Endodermal cell (in vitro differentiated cells): Measurements from ENCODE around the gene COL9A3. TPM values are rescaled to one million over a fixed set of nuclear protein-coding genes. Genes with fewer than 3 reads are reported as not detected.

Experiments used
- DNase-seq: peaks from one replicate; pipeline ENCODE4 v3.0.0-alpha.2; 2017
- H3K27ac ChIP-seq: 2 replicates; pipeline ENCODE4 v1.5.1; 2013; ENCODE audit warnings: mild to moderate bottlenecking, low read depth, low read length, moderate library complexity
- H3K27me3 ChIP-seq: 2 replicates; pipeline ENCODE4 v1.6.1; 2013; ENCODE audit warnings: mild to moderate bottlenecking, low read length, moderate library complexity; ENCODE audit not compliant: insufficient read depth, control insufficient read depth, poor library complexity, severe bottlenecking
- H3K36me3 ChIP-seq: 2 replicates; pipeline ENCODE4 v1.7.0; 2013; ENCODE audit warnings: mild to moderate bottlenecking, low read length, moderate library complexity; ENCODE audit not compliant: control insufficient read depth, insufficient read depth
- H3K4me1 ChIP-seq: one replicate; pipeline ENCODE4 v1.7.0; 2013; ENCODE audit warnings: low read length; ENCODE audit not compliant: control insufficient read depth, insufficient read depth
- H3K4me3 ChIP-seq: 2 replicates; pipeline ENCODE4 v1.5.1; 2013; ENCODE audit warnings: mild to moderate bottlenecking, low read length, moderate library complexity
- H3K9ac ChIP-seq: 2 replicates; pipeline ENCODE4 v1.6.1; 2013; ENCODE audit warnings: mild to moderate bottlenecking, low read length, moderate library complexity; ENCODE audit not compliant: poor library complexity, severe bottlenecking; ENCODE audit errors: extremely low read depth
- H3K9me3 ChIP-seq: 2 replicates; pipeline ENCODE4 v1.6.1; 2013; ENCODE audit warnings: mild to moderate bottlenecking, low read length, moderate library complexity; ENCODE audit not compliant: control insufficient read depth
- H3K27ac Mint-ChIP-seq: 2 replicates; pipeline ENCODE4 v1.8.0; 2020; ENCODE audit warnings: mixed read lengths
- H3K27me3 Mint-ChIP-seq: 2 replicates; pipeline ENCODE4 v1.8.0; 2021; ENCODE audit warnings: mild to moderate bottlenecking, mixed read lengths; ENCODE audit not compliant: insufficient read depth
- H3K36me3 Mint-ChIP-seq: 2 replicates; pipeline ENCODE4 v1.8.0; 2020; ENCODE audit warnings: low read depth, mixed read lengths
- H3K4me1 Mint-ChIP-seq: 2 replicates; pipeline ENCODE4 v1.8.0; 2020; ENCODE audit warnings: mixed read lengths
- H3K4me3 Mint-ChIP-seq: 2 replicates; pipeline ENCODE4 v1.8.0; 2020; ENCODE audit warnings: mild to moderate bottlenecking, moderate library complexity, mixed read lengths
- H3K9me3 Mint-ChIP-seq: 2 replicates; pipeline ENCODE4 v1.8.0; 2020; ENCODE audit warnings: mild to moderate bottlenecking, mixed read lengths
- WGBS, 2 experiments: methylation state at CpG; one replicate each; pipeline versions ENCODE4 v1.1.5 to v1.1.7; 2013; ENCODE audit warnings: missing lambda C conversion rate in 2 of 2, mixed read lengths in 1 of 2; ENCODE audit not compliant: insufficient coverage in 1 of 2, insufficient read length in 1 of 2; 5-methylcytosine and 5-hydroxymethylcytosine counted together
- total RNA-seq, 2 donors: library from RNA; stranded (reverse); fragmentation: NEBNext Ultra II Directional in 1 of 2; extraction: Animal tissue kit (Norgen Biotek cat#: 25700) in 1 of 2; gene quantifications; 2 replicates in 1 of 2; 3 replicates in 1 of 2; pipeline ENCODE4 v1.2.1, GENCODE V29; 2021
- TF ChIP-seq, protein P1 (sequence below): fragments of 200-600 bp; sonication (generic); conservative IDR thresholded peaks from 2 replicates; pipeline ENCODE4 v1.5.0; 2021; ENCODE audit warnings: antibody characterized with exemption, mild to moderate bottlenecking

COL9A3 gene
- total RNA-seq, 2 donors from 2014 or later, result 48.9 to 133 TPM

DNA sequence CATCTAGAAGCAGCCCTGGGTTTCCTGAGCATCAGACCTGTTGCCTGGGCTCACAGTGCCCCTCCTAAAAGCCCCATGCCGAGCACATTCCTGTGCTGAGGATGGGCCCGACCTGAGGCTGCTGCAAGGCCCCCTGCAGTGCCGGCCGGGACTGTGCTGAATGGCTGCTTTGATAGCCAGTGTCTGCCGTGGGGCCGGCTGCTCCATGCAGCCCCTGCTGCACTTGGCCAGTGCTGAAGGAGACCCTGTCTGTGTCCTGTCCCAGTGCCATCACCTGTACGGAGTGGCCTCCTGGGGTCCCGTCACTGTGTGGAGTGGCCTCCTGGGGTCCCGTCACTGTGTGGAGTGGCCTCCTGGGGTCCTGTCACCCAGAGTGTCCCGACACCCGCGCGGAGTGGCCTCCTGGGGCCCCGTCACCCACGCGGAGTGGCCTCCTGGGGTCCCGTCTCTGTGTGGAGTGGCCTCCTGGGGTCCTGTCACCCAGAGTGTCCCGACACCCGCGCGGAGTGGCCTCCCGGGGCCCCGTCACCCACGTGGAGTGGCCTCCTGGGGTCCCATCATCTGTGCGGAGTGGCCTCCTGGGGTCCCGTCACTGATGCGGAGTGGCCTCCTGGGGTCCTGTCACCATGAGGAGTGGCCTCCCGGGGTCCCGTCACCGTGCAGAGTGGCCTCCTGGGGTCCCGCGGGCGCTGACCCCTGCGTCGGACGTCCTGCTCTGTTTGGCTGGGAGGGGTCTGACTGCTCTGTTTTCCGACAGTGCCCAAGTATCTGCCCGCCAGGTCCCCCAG, 7.0 kb downstream of the COL9A3 start:
- no peak overlapping the region for H3K4me3 Mint-ChIP-seq
- peak; percentile 95 for DNase-seq
- Histone ChIP-seq H3K36me3 (peaks cover 21% of the 10 kb centered on the region), H3K27me3 (no peaks in the 10 kb centered on the region), H3K9me3 (no peaks in the 10 kb centered on the region), H3K4me3 (no peak overlapping the region), H3K4me1 (peaks cover 14% of the 10 kb centered on the region), H3K9ac (no peak overlapping the region), H3K27ac (no peak overlapping the region)
- H3K9me3 Mint-ChIP-seq, result no peaks in the 10 kb centered on the region
- H3K27ac Mint-ChIP-seq, result peak overlapping the region; percentile 89
- 70 to 82% methylated on average over 22 to 38 of the region's 38 CpGs for WGBS, 2 experiments
- H3K36me3 Mint-ChIP-seq, result peaks cover 1% of the 10 kb centered on the region
- peaks cover 9% of the 10 kb centered on the region for H3K4me1 Mint-ChIP-seq
- TF ChIP-seq, protein P1, sequence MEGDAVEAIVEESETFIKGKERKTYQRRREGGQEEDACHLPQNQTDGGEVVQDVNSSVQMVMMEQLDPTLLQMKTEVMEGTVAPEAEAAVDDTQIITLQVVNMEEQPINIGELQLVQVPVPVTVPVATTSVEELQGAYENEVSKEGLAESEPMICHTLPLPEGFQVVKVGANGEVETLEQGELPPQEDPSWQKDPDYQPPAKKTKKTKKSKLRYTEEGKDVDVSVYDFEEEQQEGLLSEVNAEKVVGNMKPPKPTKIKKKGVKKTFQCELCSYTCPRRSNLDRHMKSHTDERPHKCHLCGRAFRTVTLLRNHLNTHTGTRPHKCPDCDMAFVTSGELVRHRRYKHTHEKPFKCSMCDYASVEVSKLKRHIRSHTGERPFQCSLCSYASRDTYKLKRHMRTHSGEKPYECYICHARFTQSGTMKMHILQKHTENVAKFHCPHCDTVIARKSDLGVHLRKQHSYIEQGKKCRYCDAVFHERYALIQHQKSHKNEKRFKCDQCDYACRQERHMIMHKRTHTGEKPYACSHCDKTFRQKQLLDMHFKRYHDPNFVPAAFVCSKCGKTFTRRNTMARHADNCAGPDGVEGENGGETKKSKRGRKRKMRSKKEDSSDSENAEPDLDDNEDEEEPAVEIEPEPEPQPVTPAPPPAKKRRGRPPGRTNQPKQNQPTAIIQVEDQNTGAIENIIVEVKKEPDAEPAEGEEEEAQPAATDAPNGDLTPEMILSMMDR, result no peak
- H3K27me3 Mint-ChIP-seq, result no peaks in the 10 kb centered on the region

DNA sequence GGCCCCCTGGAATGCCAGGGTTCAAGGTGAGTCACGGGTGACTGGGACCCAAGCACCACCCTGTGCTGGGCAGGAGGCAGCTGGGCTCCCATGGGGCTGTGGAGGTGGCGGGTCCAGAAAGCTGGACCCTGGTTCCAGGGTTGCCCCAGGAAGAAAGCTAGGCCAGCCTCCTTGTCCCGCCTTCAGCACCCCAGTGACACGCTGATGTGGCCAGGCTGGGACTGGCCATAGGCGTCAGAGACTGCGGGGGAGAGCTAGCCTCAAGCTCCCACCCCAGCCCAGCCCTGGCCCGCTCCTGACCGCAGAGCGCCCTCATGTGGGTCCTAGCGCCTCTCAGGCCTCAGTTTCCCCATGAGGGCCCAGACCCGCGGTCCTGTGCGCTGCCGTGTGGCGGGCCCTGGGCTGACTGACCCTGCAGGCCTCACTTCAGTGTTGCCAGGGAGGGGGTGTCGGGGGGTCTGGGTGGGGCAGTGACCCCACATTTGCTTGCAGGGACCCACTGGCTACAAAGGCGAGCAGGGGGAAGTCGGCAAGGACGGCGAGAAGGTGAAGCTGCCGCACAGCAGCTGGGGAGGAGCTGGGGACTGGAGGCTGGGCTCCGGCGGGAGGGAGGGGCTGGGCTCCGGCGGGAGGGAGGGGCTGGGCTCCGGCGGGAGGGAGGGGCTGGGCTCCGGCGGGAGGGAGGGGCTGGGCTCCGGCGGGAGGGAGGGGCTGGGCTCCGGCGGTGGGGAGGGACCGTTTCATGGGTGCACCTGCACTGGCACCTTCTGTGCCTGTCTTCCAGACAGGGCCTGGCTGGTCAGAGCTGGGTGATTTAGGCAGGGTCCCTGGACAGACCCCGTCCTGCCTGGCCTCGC, 7.9 kb downstream of the COL9A3 start:
- no peak overlapping the region for H3K9ac ChIP-seq
- H3K9me3 ChIP-seq, result no peaks in the 10 kb centered on the region
- Mint-ChIP-seq H3K27me3 (no peaks in the 10 kb centered on the region), H3K4me3 (no peak overlapping the region), H3K4me1 (peaks cover 9% of the 10 kb centered on the region), H3K9me3 (no peaks in the 10 kb centered on the region), H3K27ac (no peak overlapping the region), H3K36me3 (peaks cover 1% of the 10 kb centered on the region)
- H3K36me3 ChIP-seq, result peaks cover 24% of the 10 kb centered on the region
- TF ChIP-seq, protein P1, result no peak
- WGBS, 2 experiments, result 57 to 73% methylated on average over 12 to 25 of the region's 36 CpGs
- peak; percentile 86 for DNase-seq
- no peak overlapping the region for H3K4me3 ChIP-seq
- H3K27ac ChIP-seq, result no peak overlapping the region
- peaks cover 14% of the 10 kb centered on the region for H3K4me1 ChIP-seq
- no peaks in the 10 kb centered on the region for H3K27me3 ChIP-seq

DNA sequence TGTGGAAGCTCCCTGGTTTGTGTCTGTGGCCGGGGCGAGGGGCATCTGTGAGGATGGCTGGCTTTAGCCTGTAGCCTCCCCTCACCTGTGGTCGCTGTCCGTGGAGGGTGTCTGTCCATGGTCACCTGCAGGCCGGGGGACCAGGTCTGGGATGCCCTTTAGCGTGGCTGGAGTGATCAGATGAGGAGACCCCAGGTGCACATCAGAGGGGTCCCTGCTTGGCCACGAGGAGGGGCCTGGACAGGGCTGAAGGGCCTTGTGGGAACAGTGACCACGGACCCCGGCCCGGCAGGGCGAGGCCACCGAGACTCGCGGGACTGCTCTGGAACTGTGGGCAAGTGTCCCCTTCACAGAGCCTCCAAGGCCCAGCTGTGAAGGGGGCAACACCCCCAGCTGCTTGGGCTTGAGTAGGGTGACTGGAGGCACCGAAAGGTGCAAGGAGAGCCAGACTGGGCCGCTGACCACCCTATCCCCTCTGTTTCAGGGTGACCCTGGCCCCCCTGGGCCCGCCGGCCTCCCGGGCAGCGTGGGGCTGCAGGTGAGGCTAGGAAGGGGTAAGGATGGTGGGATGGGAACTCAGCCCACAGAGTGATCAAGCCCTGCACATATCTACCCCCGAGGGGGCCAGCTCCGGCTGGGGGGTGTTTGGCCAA, 8.6 kb downstream of the COL9A3 start:
- H3K9ac ChIP-seq, result no peak overlapping the region
- TF ChIP-seq, protein P1, result no peak
- no peaks in the 10 kb centered on the region for H3K27me3 ChIP-seq
- no peak overlapping the region for H3K27ac Mint-ChIP-seq
- no peaks in the 10 kb centered on the region for H3K9me3 ChIP-seq
- no peak overlapping the region for H3K4me3 ChIP-seq
- no peak overlapping the region for H3K4me3 Mint-ChIP-seq
- WGBS, 2 experiments, result 91 to 92% methylated on average over 11 to 22 of the region's 22 CpGs
- peaks cover 9% of the 10 kb centered on the region for H3K4me1 Mint-ChIP-seq
- peaks cover 1% of the 10 kb centered on the region for H3K36me3 Mint-ChIP-seq
- no peaks in the 10 kb centered on the region for H3K27me3 Mint-ChIP-seq
- no peaks in the 10 kb centered on the region for H3K9me3 Mint-ChIP-seq
- no peak overlapping the region for H3K27ac ChIP-seq
- peaks cover 29% of the 10 kb centered on the region for H3K36me3 ChIP-seq
- DNase-seq, result no peak
- peaks cover 14% of the 10 kb centered on the region for H3K4me1 ChIP-seq
